Osteoblast (primary cell): ENCODE data around the gene NLGN1. TPM values are rescaled to one million over a fixed set of nuclear protein-coding genes. Genes with fewer than 3 reads are reported as not detected.

Source experiments
- DNase-seq: peaks from one replicate; pipeline ENCODE4 v3.0.0; 2011; ENCODE audit warnings: low spot score, mixed read lengths; ENCODE audit not compliant: insufficient read length; ENCODE audit errors: missing footprints
- H2AFZ ChIP-seq: 2 replicates; pipeline ENCODE4 v1.6.0; 2011; ENCODE audit warnings: mild to moderate bottlenecking, low read length
- H3K27ac ChIP-seq: 2 replicates; pipeline ENCODE4 v1.5.1; 2011; ENCODE audit warnings: mild to moderate bottlenecking, low read depth, low read length, moderate library complexity
- H3K27me3 ChIP-seq: 2 replicates; pipeline ENCODE4 v1.6.0; 2012; ENCODE audit warnings: mild to moderate bottlenecking, control low read depth, inconsistent platforms, low read length, moderate library complexity; ENCODE audit not compliant: insufficient read depth
- H3K36me3 ChIP-seq: 2 replicates; pipeline ENCODE4 v1.5.1; 2011; ENCODE audit warnings: mild to moderate bottlenecking, low read length, control low read depth, moderate library complexity; ENCODE audit not compliant: insufficient read depth
- H3K4me1 ChIP-seq: 2 replicates; pipeline ENCODE4 v1.5.1; 2011; ENCODE audit warnings: mild to moderate bottlenecking, low read length, control low read depth, moderate library complexity; ENCODE audit not compliant: insufficient read depth
- H3K4me2 ChIP-seq: 2 replicates; pipeline ENCODE4 v1.6.0; 2011; ENCODE audit warnings: mild to moderate bottlenecking, low read length; ENCODE audit not compliant: insufficient read depth
- H3K4me3 ChIP-seq: fragments of 200-600 bp; sonication (generic); 3 replicates; pipeline ENCODE4 v1.5.1; 2012; ENCODE audit warnings: mild to moderate bottlenecking, low read length, inconsistent platforms; ENCODE audit not compliant: insufficient read depth
- H3K79me2 ChIP-seq: 2 replicates; pipeline ENCODE4 v1.6.0; 2012; ENCODE audit warnings: mild to moderate bottlenecking, low read length, control low read depth, inconsistent platforms; ENCODE audit not compliant: insufficient read depth
- H3K9me3 ChIP-seq: 2 replicates; pipeline ENCODE4 v1.5.1; 2011; ENCODE audit warnings: low read depth, low read length, control low read depth
- H4K20me1 ChIP-seq: 2 replicates; pipeline ENCODE4 v1.6.0; 2012; ENCODE audit warnings: mild to moderate bottlenecking, low read length, control low read depth; ENCODE audit not compliant: insufficient read depth
- CTCF ChIP-seq: IDR thresholded peaks from 2 replicates; pipeline ENCODE4 v1.5.1; 2011; ENCODE audit warnings: mild to moderate bottlenecking, low read depth, low read length, moderate library complexity; ENCODE audit errors: extremely low read depth
- total RNA-seq: library from RNA; depleted of rRNA; stranded (reverse); fragments of >200 nt; gene quantifications from 2 replicates; pipeline ENCODE4 v1.2.3, GENCODE V29; 2012

NLGN1 gene
- total RNA-seq, 1 donor, result 9.0 TPM

GRCh38 chr3:173465898-173466678, 68.5 kb downstream of the NLGN1 start:
- Histone ChIP-seq H3K36me3 (no peaks in the 10 kb centered on the region), H2AFZ (no peak overlapping the region), H4K20me1 (no peaks in the 10 kb centered on the region), H3K79me2 (no peaks in the 10 kb centered on the region), H3K27ac (no peak overlapping the region), H3K4me1 (no peaks in the 10 kb centered on the region), H3K9me3 (no peaks in the 10 kb centered on the region), H3K27me3 (no peaks in the 10 kb centered on the region), H3K4me3 (no peak overlapping the region), H3K4me2 (no peak overlapping the region)
- no peak for DNase-seq
- no peak for TF ChIP-seq CTCF

- Histone ChIP-seq H3K4me3 (no peak overlapping the region), H4K20me1 (no peaks in the 10 kb centered on the region), H3K36me3 (no peaks in the 10 kb centered on the region), H2AFZ (no peak overlapping the region), H3K27ac (no peak overlapping the region), H3K9me3 (no peaks in the 10 kb centered on the region), H3K27me3 (no peaks in the 10 kb centered on the region), H3K4me1 (no peaks in the 10 kb centered on the region), H3K4me2 (no peak overlapping the region), H3K79me2 (no peaks in the 10 kb centered on the region)
- TF ChIP-seq CTCF, result no peak
- no peak for DNase-seq
Measured at GRCh38 chr3:173467501-173467900, 70.0 kb downstream of the NLGN1 start.

- no peaks in the 10 kb centered on the region for H4K20me1 ChIP-seq
- DNase-seq, result no peak
- no peaks in the 10 kb centered on the region for H3K79me2 ChIP-seq
- H3K4me3 ChIP-seq, result no peak overlapping the region
- TF ChIP-seq CTCF, result no peak
- no peaks in the 10 kb centered on the region for H3K4me1 ChIP-seq
- no peak overlapping the region for H2AFZ ChIP-seq
- no peaks in the 10 kb centered on the region for H3K27me3 ChIP-seq
- H3K36me3 ChIP-seq, result no peaks in the 10 kb centered on the region
- H3K27ac ChIP-seq, result no peak overlapping the region
- H3K4me2 ChIP-seq, result no peak overlapping the region
- no peaks in the 10 kb centered on the region for H3K9me3 ChIP-seq
Measured at GRCh38 chr3:173473237-173473636, 75.7 kb downstream of the NLGN1 start.

GRCh38 chr3:173479301-173479700, 81.8 kb downstream of the NLGN1 start:
- Histone ChIP-seq H3K4me2 (no peak overlapping the region), H3K27me3 (no peaks in the 10 kb centered on the region), H3K9me3 (no peaks in the 10 kb centered on the region), H3K36me3 (no peaks in the 10 kb centered on the region), H4K20me1 (no peaks in the 10 kb centered on the region), H3K27ac (no peak overlapping the region), H3K4me3 (no peak overlapping the region), H3K4me1 (no peaks in the 10 kb centered on the region), H2AFZ (no peak overlapping the region), H3K79me2 (no peaks in the 10 kb centered on the region)
- no peak for TF ChIP-seq CTCF
- DNase-seq, result no peak
